HG02870 (cell line): ENCODE results near the gene AFAP1L2.
"Not testable (repeated sequence)": the region's sequence is repeated elsewhere in the genome, so short reads cannot be mapped to it uniquely, and the experiment has no call there.

Experiments used
- ATAC-seq: cut with Tn5 transposase; IDR thresholded peaks from one replicate; pipeline ENCODE4 v1.9.1; 2021; ENCODE audit warnings: mild to moderate bottlenecking, moderate library complexity; ENCODE audit not compliant: unreplicated experiment

AFAP1L2 gene

GRCh38 chr10:114364726-114365125 is 39.6 kb downstream of the AFAP1L2 start:
- ATAC-seq, result no peak

GRCh38 chr10:114363745-114364454 is 40.4 kb downstream of the AFAP1L2 start:
- ATAC-seq, result no peak

- no peak for ATAC-seq
Measured at GRCh38 chr10:114362826-114363355, 41.4 kb downstream of the AFAP1L2 start.

- ATAC-seq, result no peak
Measured at GRCh38 chr10:114359953-114360345, 44.4 kb downstream of the AFAP1L2 start.

- ATAC-seq, result no peak
Measured at GRCh38 chr10:114359041-114359952, 45.0 kb downstream of the AFAP1L2 start.

GRCh38 chr10:114357515-114357996 is 46.7 kb downstream of the AFAP1L2 start:
- ATAC-seq, result no peak

GRCh38 chr10:114356751-114357514 is 47.4 kb downstream of the AFAP1L2 start:
- no peak for ATAC-seq

GRCh38 chr10:114356126-114356525 is 48.2 kb downstream of the AFAP1L2 start:
- no peak for ATAC-seq

GRCh38 chr10:114353383-114353782 is 50.9 kb downstream of the AFAP1L2 start:
- no peak for ATAC-seq

GRCh38 chr10:114352653-114353298 is 51.5 kb downstream of the AFAP1L2 start:
- ATAC-seq, result no peak

GRCh38 chr10:114350751-114351150 is 53.6 kb downstream of the AFAP1L2 start:
- ATAC-seq, result no peak

GRCh38 chr10:114349522-114350215 is 54.6 kb downstream of the AFAP1L2 start:
- no peak for ATAC-seq

- ATAC-seq, result not testable (repeated sequence)
Measured at GRCh38 chr10:114349071-114349470, 55.2 kb downstream of the AFAP1L2 start.

GRCh38 chr10:114347791-114348190 is 56.5 kb downstream of the AFAP1L2 start:
- ATAC-seq, result no peak

GRCh38 chr10:114347241-114347640 is 57.1 kb downstream of the AFAP1L2 start:
- no peak for ATAC-seq

- no peak for ATAC-seq
Measured at GRCh38 chr10:114346176-114347031, 57.9 kb downstream of the AFAP1L2 start.

- no peak for ATAC-seq
Measured at GRCh38 chr10:114345701-114346100, 58.6 kb downstream of the AFAP1L2 start.

- ATAC-seq, result no peak
Measured at GRCh38 chr10:114343623-114344505, 60.4 kb downstream of the AFAP1L2 start.
